Thyroid gland (tissue), 4 donors: ENCODE data around the gene TESK2.

Experiments used
- POLR2A ChIP-seq, 2 donors: fragments of 450-650 bp; IDR thresholded peaks; one replicate each; pipeline ENCODE4 v1.6.1; 2017; ENCODE audit warnings: antibody characterized with exemption in 2 of 2, mild to moderate bottlenecking in 2 of 2, moderate library complexity in 1 of 2
- TF ChIP-seq, protein P1 (sequence below), 6 experiments: fragments of 200-600 bp in 3 of 6; fragments of 450-650 bp in 3 of 6; sonication (generic) in 3 of 6; IDR thresholded peaks; one replicate each; pipeline ENCODE4 v1.5.1; 2016 to 2019; ENCODE audit warnings: antibody characterized with exemption in 6 of 6, mild to moderate bottlenecking in 2 of 6, inconsistent platforms in 1 of 6, moderate library complexity in 1 of 6

DNA sequence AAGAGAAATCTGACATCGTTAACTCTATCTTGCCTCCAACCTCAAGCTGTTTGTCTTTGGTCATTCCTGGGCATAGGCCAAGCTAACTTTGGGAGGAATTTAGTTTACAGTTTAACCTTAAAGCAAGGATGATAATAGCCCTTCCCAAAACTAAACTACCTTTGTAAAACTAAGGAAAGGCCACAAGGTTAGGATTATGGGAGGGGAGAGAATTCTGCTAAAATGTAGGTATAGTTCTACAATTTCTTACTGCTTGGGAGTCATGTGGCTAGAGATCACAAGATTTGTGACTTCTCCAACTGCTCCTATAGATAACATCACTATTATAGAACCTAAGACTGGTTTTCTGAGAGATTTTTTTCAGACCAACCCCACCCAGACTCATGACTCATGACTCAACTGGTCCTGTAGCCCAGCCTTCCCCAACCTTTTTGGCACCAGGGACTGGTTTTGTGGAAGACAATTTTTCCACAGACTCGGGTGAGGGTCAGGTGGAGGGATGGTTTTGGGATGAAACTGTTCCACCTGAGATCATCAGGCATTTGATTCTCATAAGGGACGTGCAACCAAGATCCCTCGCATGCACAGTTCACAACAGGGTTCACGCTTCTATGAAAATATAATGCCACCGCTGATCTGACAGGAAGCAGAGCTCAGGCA lies 80.0 kb downstream of the TESK2 start:
- TF ChIP-seq, protein P1, sequence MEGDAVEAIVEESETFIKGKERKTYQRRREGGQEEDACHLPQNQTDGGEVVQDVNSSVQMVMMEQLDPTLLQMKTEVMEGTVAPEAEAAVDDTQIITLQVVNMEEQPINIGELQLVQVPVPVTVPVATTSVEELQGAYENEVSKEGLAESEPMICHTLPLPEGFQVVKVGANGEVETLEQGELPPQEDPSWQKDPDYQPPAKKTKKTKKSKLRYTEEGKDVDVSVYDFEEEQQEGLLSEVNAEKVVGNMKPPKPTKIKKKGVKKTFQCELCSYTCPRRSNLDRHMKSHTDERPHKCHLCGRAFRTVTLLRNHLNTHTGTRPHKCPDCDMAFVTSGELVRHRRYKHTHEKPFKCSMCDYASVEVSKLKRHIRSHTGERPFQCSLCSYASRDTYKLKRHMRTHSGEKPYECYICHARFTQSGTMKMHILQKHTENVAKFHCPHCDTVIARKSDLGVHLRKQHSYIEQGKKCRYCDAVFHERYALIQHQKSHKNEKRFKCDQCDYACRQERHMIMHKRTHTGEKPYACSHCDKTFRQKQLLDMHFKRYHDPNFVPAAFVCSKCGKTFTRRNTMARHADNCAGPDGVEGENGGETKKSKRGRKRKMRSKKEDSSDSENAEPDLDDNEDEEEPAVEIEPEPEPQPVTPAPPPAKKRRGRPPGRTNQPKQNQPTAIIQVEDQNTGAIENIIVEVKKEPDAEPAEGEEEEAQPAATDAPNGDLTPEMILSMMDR (IDR thresholded peaks at IDR 0.05): no peak
- TF ChIP-seq POLR2A (IDR thresholded peaks at IDR 0.05): no peak
